H9 (cell line): ENCODE results near the gene GPX5. TPM values are rescaled to one million over a fixed set of nuclear protein-coding genes. Genes with fewer than 3 reads are reported as not detected.

Source experiments
- DNase-seq: peaks from one replicate; pipeline ENCODE4 v3.0.0-alpha.2; 2017
- H2AFZ ChIP-seq: one replicate; pipeline ENCODE4 v1.6.1; 2013; ENCODE audit warnings: mild to moderate bottlenecking, low read length, control low read depth, moderate library complexity
- H2AK5ac ChIP-seq: 2 replicates; pipeline ENCODE4 v1.6.1; 2013; ENCODE audit warnings: low read length, control low read depth, mixed read lengths; ENCODE audit not compliant: insufficient read length
- H2BK120ac ChIP-seq: one replicate; pipeline ENCODE4 v1.6.1; 2013; ENCODE audit warnings: low read depth, mild to moderate bottlenecking, low read length, control low read depth, inconsistent platforms; ENCODE audit not compliant: poor library complexity, severe bottlenecking
- H2BK12ac ChIP-seq: 2 replicates; pipeline ENCODE4 v1.6.1; 2013; ENCODE audit warnings: low read length, control low read depth, mixed read lengths, low read depth; ENCODE audit not compliant: insufficient read length
- H2BK15ac ChIP-seq: 2 replicates; pipeline ENCODE4 v1.6.1; 2013; ENCODE audit warnings: low read depth, low read length, control low read depth
- H2BK20ac ChIP-seq: one replicate; pipeline ENCODE4 v1.6.1; 2013; ENCODE audit warnings: low read depth, mild to moderate bottlenecking, low read length, control low read depth, inconsistent platforms; ENCODE audit not compliant: poor library complexity, severe bottlenecking
- H2BK5ac ChIP-seq: 2 replicates; pipeline ENCODE4 v1.6.1; 2013; ENCODE audit warnings: low read length, control low read depth, mixed read lengths; ENCODE audit not compliant: insufficient read length
- H3K14ac ChIP-seq: 2 replicates; pipeline ENCODE4 v1.6.1; 2013; ENCODE audit warnings: low read length, control low read depth; ENCODE audit not compliant: insufficient read depth
- H3K18ac ChIP-seq: 2 replicates; pipeline ENCODE4 v1.6.1; 2013; ENCODE audit warnings: low read depth, mild to moderate bottlenecking, mixed read lengths, low read length, control low read depth; ENCODE audit not compliant: insufficient read length
- H3K23ac ChIP-seq: 2 replicates; pipeline ENCODE4 v1.6.1; 2013; ENCODE audit warnings: low read length, control low read depth, mixed read lengths, low read depth; ENCODE audit not compliant: insufficient read length
- H3K23me2 ChIP-seq: 2 replicates; pipeline ENCODE4 v1.6.1; 2013; ENCODE audit warnings: low read depth, mild to moderate bottlenecking, mixed read lengths, low read length, control low read depth; ENCODE audit not compliant: insufficient read length, poor library complexity, severe bottlenecking
- H3K27ac ChIP-seq: 2 replicates; pipeline ENCODE4 v1.5.1; 2013; ENCODE audit warnings: low read length, control low read depth, mixed read lengths, low read depth; ENCODE audit not compliant: insufficient read length
- H3K27me3 ChIP-seq: 2 replicates; pipeline ENCODE4 v1.6.1; 2013; ENCODE audit warnings: low read length, control low read depth, inconsistent platforms; ENCODE audit not compliant: insufficient read depth
- H3K4ac ChIP-seq: 2 replicates; pipeline ENCODE4 v1.6.1; 2013; ENCODE audit warnings: low read depth, mild to moderate bottlenecking, control low read depth, inconsistent platforms, low read length, moderate library complexity
- H3K4me1 ChIP-seq: 2 replicates; pipeline ENCODE4 v1.6.1; 2013; ENCODE audit warnings: low read length, control low read depth, inconsistent platforms; ENCODE audit not compliant: insufficient read depth
- H3K4me2 ChIP-seq: 2 replicates; pipeline ENCODE4 v1.6.1; 2013; ENCODE audit warnings: low read length, control low read depth, mixed read lengths; ENCODE audit not compliant: insufficient read length, insufficient read depth
- H3K56ac ChIP-seq: 2 replicates; pipeline ENCODE4 v1.6.1; 2013; ENCODE audit warnings: low read depth, mild to moderate bottlenecking, mixed read lengths, low read length, control low read depth; ENCODE audit not compliant: insufficient read length
- H3K79me1 ChIP-seq: 2 replicates; pipeline ENCODE4 v1.6.1; 2013; ENCODE audit warnings: low read depth, mild to moderate bottlenecking, moderate library complexity, low read length, control low read depth, inconsistent platforms; ENCODE audit not compliant: insufficient read depth, poor library complexity, severe bottlenecking
- H3K79me2 ChIP-seq: 2 replicates; pipeline ENCODE4 v1.6.1; 2013; ENCODE audit warnings: low read length, control low read depth, inconsistent platforms; ENCODE audit not compliant: insufficient read depth
- H3K9ac ChIP-seq: 2 replicates; pipeline ENCODE4 v1.6.1; 2013; ENCODE audit warnings: low read length, control low read depth, mixed read lengths; ENCODE audit not compliant: insufficient read length; ENCODE audit errors: extremely low read depth
- H3K9me3 ChIP-seq: one replicate; pipeline ENCODE4 v1.6.1; 2013; ENCODE audit warnings: low read depth, low read length, inconsistent platforms; ENCODE audit not compliant: control insufficient read depth
- H3T11ph ChIP-seq: one replicate; pipeline ENCODE4 v1.6.1; 2013; ENCODE audit warnings: mild to moderate bottlenecking, low read length, control low read depth, inconsistent platforms
- H4K20me1 ChIP-seq: one replicate; pipeline ENCODE4 v1.6.1; 2013; ENCODE audit not compliant: control insufficient read depth, insufficient read length, insufficient read depth
- H4K5ac ChIP-seq: 2 replicates; pipeline ENCODE4 v1.6.1; 2013; ENCODE audit warnings: low read depth, mild to moderate bottlenecking, mixed read lengths, low read length, control low read depth; ENCODE audit not compliant: insufficient read length
- H4K8ac ChIP-seq: replicated peaks from 2 replicates; pipeline ENCODE4 v1.6.1; 2013; ENCODE audit warnings: low read length, control low read depth, mixed read lengths, low read depth; ENCODE audit not compliant: insufficient read length
- H4K91ac ChIP-seq: 2 replicates; pipeline ENCODE4 v1.6.1; 2013; ENCODE audit warnings: low read depth, mild to moderate bottlenecking, moderate library complexity, mixed read lengths, low read length, control low read depth; ENCODE audit not compliant: insufficient read length
- H3K27ac Mint-ChIP-seq, 3 experiments: 2 replicates in 2 of 3; 3 replicates in 1 of 3; pipeline ENCODE4 v1.8.0; 2020 to 2021; ENCODE audit warnings: mixed read lengths in 3 of 3, mild to moderate bottlenecking in 1 of 3, moderate library complexity in 1 of 3
- H3K27me3 Mint-ChIP-seq: 2 replicates; pipeline ENCODE4 v1.8.0; 2021; ENCODE audit warnings: low read depth, mild to moderate bottlenecking, moderate library complexity, mixed read lengths
- H3K36me3 Mint-ChIP-seq, 3 experiments: 2 replicates in 2 of 3; 3 replicates in 1 of 3; pipeline ENCODE4 v1.8.0; 2020 to 2021; ENCODE audit warnings: low read depth in 3 of 3, mixed read lengths in 3 of 3; ENCODE audit not compliant: insufficient read depth in 1 of 3
- H3K4me1 Mint-ChIP-seq, 2 experiments: 2 replicates each; pipeline ENCODE4 v1.8.0; 2020; ENCODE audit warnings: mixed read lengths in 2 of 2
- H3K4me3 Mint-ChIP-seq, 2 experiments: 2 replicates in 1 of 2; 3 replicates in 1 of 2; pipeline ENCODE4 v1.8.0; 2020 to 2021; ENCODE audit warnings: mild to moderate bottlenecking in 2 of 2, mixed read lengths in 2 of 2, moderate library complexity in 1 of 2
- H3K9me3 Mint-ChIP-seq, 2 experiments: 2 replicates in 1 of 2; 3 replicates in 1 of 2; pipeline ENCODE4 v1.8.0; 2020; ENCODE audit warnings: mild to moderate bottlenecking in 2 of 2, mixed read lengths in 2 of 2, moderate library complexity in 1 of 2
- CTCF ChIP-seq: fragments of 200-600 bp; sonication (generic); conservative IDR thresholded peaks from 3 replicates; pipeline ENCODE4 v1.8.0; 2021; ENCODE audit warnings: antibody characterized with exemption, mild to moderate bottlenecking
- WGBS: extraction: QIAGEN DNeasy Blood & Tissue Kit; methylation state at CpG from one replicate; pipeline ENCODE4 v1.1.7; 2013; ENCODE audit warnings: missing lambda C conversion rate, low lambda C conversion rate, mixed read lengths; ENCODE audit not compliant: insufficient read length; ENCODE audit errors: extremely low coverage; 5-methylcytosine and 5-hydroxymethylcytosine counted together
- total RNA-seq: library from RNA; stranded (reverse); gene quantifications from 2 replicates; pipeline ENCODE4 v1.2.1, GENCODE V29; 2021

Gene GPX5
- total RNA-seq, 1 experiment from 2014 or later, result not detected

- H4K20me1 ChIP-seq, result no peaks in the 10 kb centered on the region
- H3K4me2 ChIP-seq, result no peak overlapping the region
- H3K56ac ChIP-seq, result no peak overlapping the region
- no peak for DNase-seq
- Mint-ChIP-seq H3K36me3 (no peaks in the 10 kb centered on the region), H3K4me3 (no peak overlapping the region), H3K4me1 (0 out of 4 replicates have a peak, but pooled peaks cover 0 to 3% of the 10 kb centered on the region in 2 experiments), H3K9me3 (no peaks in the 10 kb centered on the region; a peak in 1 of 5 replicates), H3K27me3 (peaks cover 7% of the 10 kb centered on the region; the same call in 1 of the 2 replicates), H3K27ac (no peak overlapping the region)
- H3K27me3 ChIP-seq, result no peaks in the 10 kb centered on the region; the same call in 1 of the 2 replicates
- H3K23me2 ChIP-seq, result no peaks in the 10 kb centered on the region
- TF ChIP-seq CTCF, result no peak
- H3K79me1 ChIP-seq, result no peaks in the 10 kb centered on the region
- no peak overlapping the region for H3K14ac ChIP-seq
- no peak overlapping the region for H3T11ph ChIP-seq
- H3K4ac ChIP-seq, result no peak overlapping the region
- H2BK12ac ChIP-seq, result no peak overlapping the region
- no peaks in the 10 kb centered on the region for H3K9me3 ChIP-seq
- no CpG with 5 or more reads among the region's 2 CpGs for WGBS
- H2BK20ac ChIP-seq, result no peak overlapping the region
- H4K91ac ChIP-seq, result no peak overlapping the region
- H3K27ac ChIP-seq, result no peak overlapping the region
- H2AK5ac ChIP-seq, result no peak overlapping the region
- no peak overlapping the region for H2BK5ac ChIP-seq
- H2AFZ ChIP-seq, result no peak overlapping the region
- H3K18ac ChIP-seq, result no peak overlapping the region
- no peak overlapping the region for H4K8ac ChIP-seq
- no peak overlapping the region for H4K5ac ChIP-seq
- H3K79me2 ChIP-seq, result no peaks in the 10 kb centered on the region
- no peak overlapping the region for H3K23ac ChIP-seq
- H3K4me1 ChIP-seq, result no peaks in the 10 kb centered on the region
- no peak overlapping the region for H3K9ac ChIP-seq
- H2BK120ac ChIP-seq, result no peak overlapping the region
- H2BK15ac ChIP-seq, result no peak overlapping the region
Observed at GRCh38 chr6:28569748-28570147, 44.1 kb downstream of the GPX5 start.
